ENCODE data around the gene GDI2. TPM values are rescaled to one million over a fixed set of nuclear protein-coding genes. Genes with fewer than 3 reads are reported as not detected.

The GDI2 gene
- total RNA-seq, 1 experiment from 2014 or later: 321 TPM

DNA sequence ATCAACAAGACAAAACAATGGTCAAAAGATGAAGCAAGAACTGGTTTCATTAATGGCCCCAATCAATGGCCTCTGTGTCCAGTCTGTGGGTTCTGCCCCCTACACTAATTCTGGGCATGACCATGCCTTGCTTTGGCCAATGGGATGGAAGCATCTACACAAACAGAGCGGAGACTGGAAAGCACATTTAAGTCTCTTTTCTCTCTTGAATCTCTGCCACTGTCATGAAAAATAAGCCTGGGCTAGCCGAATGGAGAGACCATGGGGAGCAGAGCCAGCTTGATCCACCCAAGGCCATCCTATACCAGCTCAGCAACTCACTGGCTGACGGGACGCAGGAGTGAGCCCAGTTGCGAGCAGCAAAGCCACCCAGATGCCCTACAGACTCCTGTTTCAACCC is 45.6 kb upstream of the GDI2 start (continued):
- TF ChIP-seq ELF4 (CRISPR knock-in tag; IDR thresholded peaks at IDR 0.05; ENCODE audit: low read depth) (no peak), ATF3 (CRISPR knock-in tag; conservative IDR thresholded peaks at IDR 0.05) (no peak), SOX15 (CRISPR knock-in tag; IDR thresholded peaks at IDR 0.05) (no peak), TEAD1 (CRISPR knock-in tag; IDR thresholded peaks at IDR 0.05) (no peak), FOXP1 (CRISPR knock-in tag; IDR thresholded peaks at IDR 0.05; ENCODE audit: borderline replicate concordance) (no peak), MYBL2 (CRISPR knock-in tag; IDR thresholded peaks at IDR 0.05) (no peak)
- TF ChIP-seq, protein P1, sequence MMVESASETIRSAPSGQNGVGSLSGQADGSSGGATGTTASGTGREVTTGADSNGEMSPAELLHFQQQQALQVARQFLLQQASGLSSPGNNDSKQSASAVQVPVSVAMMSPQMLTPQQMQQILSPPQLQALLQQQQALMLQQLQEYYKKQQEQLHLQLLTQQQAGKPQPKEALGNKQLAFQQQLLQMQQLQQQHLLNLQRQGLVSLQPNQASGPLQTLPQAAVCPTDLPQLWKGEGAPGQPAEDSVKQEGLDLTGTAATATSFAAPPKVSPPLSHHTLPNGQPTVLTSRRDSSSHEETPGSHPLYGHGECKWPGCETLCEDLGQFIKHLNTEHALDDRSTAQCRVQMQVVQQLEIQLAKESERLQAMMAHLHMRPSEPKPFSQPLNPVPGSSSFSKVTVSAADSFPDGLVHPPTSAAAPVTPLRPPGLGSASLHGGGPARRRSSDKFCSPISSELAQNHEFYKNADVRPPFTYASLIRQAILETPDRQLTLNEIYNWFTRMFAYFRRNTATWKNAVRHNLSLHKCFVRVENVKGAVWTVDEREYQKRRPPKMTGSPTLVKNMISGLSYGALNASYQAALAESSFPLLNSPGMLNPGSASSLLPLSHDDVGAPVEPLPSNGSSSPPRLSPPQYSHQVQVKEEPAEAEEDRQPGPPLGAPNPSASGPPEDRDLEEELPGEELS (CRISPR knock-in tag; IDR thresholded peaks at IDR 0.05): no peak

- Mint-ChIP-seq H3K4me3 (no peak overlapping the region), H3K9me3 (no peaks in the 10 kb centered on the region), H3K36me3 (0 out of 2 replicates have a peak, but pooled peaks cover 5% of the 10 kb centered on the region), H3K27me3 (ENCODE audit: low read depth) (no peaks in the 10 kb centered on the region), H3K27ac (no peak overlapping the region), H3K4me1 (0 out of 2 replicates have a peak, but pooled peaks cover 3% of the 10 kb centered on the region)
- TF ChIP-seq, protein P2, sequence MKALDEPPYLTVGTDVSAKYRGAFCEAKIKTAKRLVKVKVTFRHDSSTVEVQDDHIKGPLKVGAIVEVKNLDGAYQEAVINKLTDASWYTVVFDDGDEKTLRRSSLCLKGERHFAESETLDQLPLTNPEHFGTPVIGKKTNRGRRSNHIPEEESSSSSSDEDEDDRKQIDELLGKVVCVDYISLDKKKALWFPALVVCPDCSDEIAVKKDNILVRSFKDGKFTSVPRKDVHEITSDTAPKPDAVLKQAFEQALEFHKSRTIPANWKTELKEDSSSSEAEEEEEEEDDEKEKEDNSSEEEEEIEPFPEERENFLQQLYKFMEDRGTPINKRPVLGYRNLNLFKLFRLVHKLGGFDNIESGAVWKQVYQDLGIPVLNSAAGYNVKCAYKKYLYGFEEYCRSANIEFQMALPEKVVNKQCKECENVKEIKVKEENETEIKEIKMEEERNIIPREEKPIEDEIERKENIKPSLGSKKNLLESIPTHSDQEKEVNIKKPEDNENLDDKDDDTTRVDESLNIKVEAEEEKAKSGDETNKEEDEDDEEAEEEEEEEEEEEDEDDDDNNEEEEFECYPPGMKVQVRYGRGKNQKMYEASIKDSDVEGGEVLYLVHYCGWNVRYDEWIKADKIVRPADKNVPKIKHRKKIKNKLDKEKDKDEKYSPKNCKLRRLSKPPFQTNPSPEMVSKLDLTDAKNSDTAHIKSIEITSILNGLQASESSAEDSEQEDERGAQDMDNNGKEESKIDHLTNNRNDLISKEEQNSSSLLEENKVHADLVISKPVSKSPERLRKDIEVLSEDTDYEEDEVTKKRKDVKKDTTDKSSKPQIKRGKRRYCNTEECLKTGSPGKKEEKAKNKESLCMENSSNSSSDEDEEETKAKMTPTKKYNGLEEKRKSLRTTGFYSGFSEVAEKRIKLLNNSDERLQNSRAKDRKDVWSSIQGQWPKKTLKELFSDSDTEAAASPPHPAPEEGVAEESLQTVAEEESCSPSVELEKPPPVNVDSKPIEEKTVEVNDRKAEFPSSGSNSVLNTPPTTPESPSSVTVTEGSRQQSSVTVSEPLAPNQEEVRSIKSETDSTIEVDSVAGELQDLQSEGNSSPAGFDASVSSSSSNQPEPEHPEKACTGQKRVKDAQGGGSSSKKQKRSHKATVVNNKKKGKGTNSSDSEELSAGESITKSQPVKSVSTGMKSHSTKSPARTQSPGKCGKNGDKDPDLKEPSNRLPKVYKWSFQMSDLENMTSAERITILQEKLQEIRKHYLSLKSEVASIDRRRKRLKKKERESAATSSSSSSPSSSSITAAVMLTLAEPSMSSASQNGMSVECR (CRISPR knock-in tag; IDR thresholded peaks at IDR 0.05; ENCODE audit: borderline replicate concordance): no peak
- TF ChIP-seq NR1H2 (CRISPR knock-in tag; IDR thresholded peaks at IDR 0.05) (no peak), ZNF671 (CRISPR knock-in tag; IDR thresholded peaks at IDR 0.05) (no peak), ESRRA (CRISPR knock-in tag; IDR thresholded peaks at IDR 0.05; ENCODE audit: borderline replicate concordance) (no peak), ETV6 (CRISPR knock-in tag; IDR thresholded peaks at IDR 0.05) (no peak), ZNF396 (CRISPR knock-in tag; IDR thresholded peaks at IDR 0.05; ENCODE audit: borderline replicate concordance) (no peak), NFATC4 (CRISPR knock-in tag; IDR thresholded peaks at IDR 0.05) (no peak), ZNF121 (CRISPR knock-in tag; IDR thresholded peaks at IDR 0.05) (no peak), RELA (CRISPR knock-in tag; IDR thresholded peaks at IDR 0.05; ENCODE audit: borderline replicate concordance) (no peak), PREB (CRISPR knock-in tag; IDR thresholded peaks at IDR 0.05; ENCODE audit: borderline replicate concordance) (no peak), FOXP1 (CRISPR knock-in tag; IDR thresholded peaks at IDR 0.05; ENCODE audit: borderline replicate concordance) (no peak)
- TF ChIP-seq, protein P3, sequence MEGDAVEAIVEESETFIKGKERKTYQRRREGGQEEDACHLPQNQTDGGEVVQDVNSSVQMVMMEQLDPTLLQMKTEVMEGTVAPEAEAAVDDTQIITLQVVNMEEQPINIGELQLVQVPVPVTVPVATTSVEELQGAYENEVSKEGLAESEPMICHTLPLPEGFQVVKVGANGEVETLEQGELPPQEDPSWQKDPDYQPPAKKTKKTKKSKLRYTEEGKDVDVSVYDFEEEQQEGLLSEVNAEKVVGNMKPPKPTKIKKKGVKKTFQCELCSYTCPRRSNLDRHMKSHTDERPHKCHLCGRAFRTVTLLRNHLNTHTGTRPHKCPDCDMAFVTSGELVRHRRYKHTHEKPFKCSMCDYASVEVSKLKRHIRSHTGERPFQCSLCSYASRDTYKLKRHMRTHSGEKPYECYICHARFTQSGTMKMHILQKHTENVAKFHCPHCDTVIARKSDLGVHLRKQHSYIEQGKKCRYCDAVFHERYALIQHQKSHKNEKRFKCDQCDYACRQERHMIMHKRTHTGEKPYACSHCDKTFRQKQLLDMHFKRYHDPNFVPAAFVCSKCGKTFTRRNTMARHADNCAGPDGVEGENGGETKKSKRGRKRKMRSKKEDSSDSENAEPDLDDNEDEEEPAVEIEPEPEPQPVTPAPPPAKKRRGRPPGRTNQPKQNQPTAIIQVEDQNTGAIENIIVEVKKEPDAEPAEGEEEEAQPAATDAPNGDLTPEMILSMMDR (IDR thresholded peaks at IDR 0.05): no peak
- ChIA-PET POLR2A (no interaction called here), CTCF (no interaction called here)
- DNase-seq (ENCODE audit: low spot score) (no peak), ATAC-seq (no peak)
These were observed 43.4 kb upstream of the GDI2 start for GRCh38 chr10:5856701-5857004.
